ENCODE measurements around the gene ZNF568.

GRCh38 chr19:37009871-37010270 is 93.7 kb downstream of the ZNF568 start:
- TF ChIP-seq YY1 (IDR thresholded peaks at IDR 0.05; ENCODE audit: low read depth), result no peak
- TF ChIP-seq ZBTB7A (IDR thresholded peaks at IDR 0.05; ENCODE audit: low read depth), result no peak
- no peak for TF ChIP-seq RAD21 (IDR thresholded peaks at IDR 0.05; ENCODE audit: low read depth)

Measured in Ishikawa (cell line).